ENCODE measurements around the gene PRR23E.

- TF ChIP-seq CTCF (IDR thresholded peaks at IDR 0.05): no peak
- TF ChIP-seq, protein P1, sequence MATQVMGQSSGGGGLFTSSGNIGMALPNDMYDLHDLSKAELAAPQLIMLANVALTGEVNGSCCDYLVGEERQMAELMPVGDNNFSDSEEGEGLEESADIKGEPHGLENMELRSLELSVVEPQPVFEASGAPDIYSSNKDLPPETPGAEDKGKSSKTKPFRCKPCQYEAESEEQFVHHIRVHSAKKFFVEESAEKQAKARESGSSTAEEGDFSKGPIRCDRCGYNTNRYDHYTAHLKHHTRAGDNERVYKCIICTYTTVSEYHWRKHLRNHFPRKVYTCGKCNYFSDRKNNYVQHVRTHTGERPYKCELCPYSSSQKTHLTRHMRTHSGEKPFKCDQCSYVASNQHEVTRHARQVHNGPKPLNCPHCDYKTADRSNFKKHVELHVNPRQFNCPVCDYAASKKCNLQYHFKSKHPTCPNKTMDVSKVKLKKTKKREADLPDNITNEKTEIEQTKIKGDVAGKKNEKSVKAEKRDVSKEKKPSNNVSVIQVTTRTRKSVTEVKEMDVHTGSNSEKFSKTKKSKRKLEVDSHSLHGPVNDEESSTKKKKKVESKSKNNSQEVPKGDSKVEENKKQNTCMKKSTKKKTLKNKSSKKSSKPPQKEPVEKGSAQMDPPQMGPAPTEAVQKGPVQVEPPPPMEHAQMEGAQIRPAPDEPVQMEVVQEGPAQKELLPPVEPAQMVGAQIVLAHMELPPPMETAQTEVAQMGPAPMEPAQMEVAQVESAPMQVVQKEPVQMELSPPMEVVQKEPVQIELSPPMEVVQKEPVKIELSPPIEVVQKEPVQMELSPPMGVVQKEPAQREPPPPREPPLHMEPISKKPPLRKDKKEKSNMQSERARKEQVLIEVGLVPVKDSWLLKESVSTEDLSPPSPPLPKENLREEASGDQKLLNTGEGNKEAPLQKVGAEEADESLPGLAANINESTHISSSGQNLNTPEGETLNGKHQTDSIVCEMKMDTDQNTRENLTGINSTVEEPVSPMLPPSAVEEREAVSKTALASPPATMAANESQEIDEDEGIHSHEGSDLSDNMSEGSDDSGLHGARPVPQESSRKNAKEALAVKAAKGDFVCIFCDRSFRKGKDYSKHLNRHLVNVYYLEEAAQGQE (IDR thresholded peaks at IDR 0.05; ENCODE audit: insufficient read depth in 1 of 2, low read depth in 2 of 2, low read length in 1 of 2): no peak
- TF ChIP-seq TCF7L2 (IDR thresholded peaks at IDR 0.05; ENCODE audit: low read depth, low read length): no peak
- no peak for TF ChIP-seq POLR2AphosphoS5 (IDR thresholded peaks at IDR 0.05; ENCODE audit: low read depth, low read length)
- TF ChIP-seq SIN3A (IDR thresholded peaks at IDR 0.05; ENCODE audit: borderline replicate concordance, insufficient read depth, low read depth, low read length): no peak
Measured at GRCh38 chr3:127209840-127210653, 17.1 kb downstream of the PRR23E start.

Data from Panc1 (cell line).